GM19324 (cell line): ENCODE measurements around the gene N4BP2.
"Not testable (repeated sequence)": the region's sequence is repeated elsewhere in the genome, so short reads cannot be mapped to it uniquely, and the experiment has no call there.

ENCODE experiments used
- ATAC-seq: cut with Tn5 transposase; IDR thresholded peaks from one replicate; pipeline ENCODE4 v1.9.1; 2021; ENCODE audit warnings: mild to moderate bottlenecking, moderate library complexity; ENCODE audit not compliant: unreplicated experiment, low FRiP score

The N4BP2 gene

DNA sequence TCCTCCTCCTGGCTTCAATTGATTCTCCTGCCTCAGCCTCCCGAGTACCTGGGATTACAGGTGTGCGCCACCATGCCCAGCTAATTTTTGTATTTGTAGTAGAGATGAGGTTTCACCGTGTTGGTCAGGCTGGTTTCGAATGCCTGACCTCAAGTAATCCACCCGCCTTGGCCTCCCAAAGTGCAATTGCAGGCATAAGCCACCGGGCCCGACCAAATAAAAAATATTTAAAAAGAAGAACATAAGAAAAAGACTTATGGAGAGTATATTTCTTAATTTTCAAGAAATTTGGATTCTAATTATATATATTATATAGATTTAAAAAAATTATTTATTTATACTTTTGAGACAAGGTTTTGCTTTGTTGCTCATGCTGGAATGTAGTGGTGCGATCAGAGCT lies 29.8 kb downstream of the N4BP2 start:
- no peak for ATAC-seq

- no peak for ATAC-seq
Observed at GRCh38 chr4:40087799-40088366, 31.2 kb downstream of the N4BP2 start.

DNA sequence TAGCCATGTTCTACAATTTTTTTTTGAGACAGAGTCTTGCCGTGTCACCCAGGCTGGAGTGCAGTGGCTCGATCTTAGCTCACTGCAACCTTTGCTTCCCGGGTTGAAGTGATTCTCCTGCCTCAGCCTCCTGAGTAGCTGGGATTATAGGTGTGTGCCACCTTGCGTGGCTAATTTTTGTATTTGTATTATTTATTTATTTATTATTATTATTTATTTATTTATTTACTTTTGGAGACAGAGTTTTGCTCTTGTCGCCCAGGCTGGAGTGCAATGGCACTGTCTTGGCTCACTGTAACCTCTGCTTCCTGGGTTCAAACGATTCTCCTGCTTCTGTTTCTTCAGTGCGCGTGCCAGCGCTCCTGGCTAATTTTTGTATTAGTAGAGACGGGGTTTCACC lies 36.8 kb downstream of the N4BP2 start:
- not testable (repeated sequence) for ATAC-seq

DNA sequence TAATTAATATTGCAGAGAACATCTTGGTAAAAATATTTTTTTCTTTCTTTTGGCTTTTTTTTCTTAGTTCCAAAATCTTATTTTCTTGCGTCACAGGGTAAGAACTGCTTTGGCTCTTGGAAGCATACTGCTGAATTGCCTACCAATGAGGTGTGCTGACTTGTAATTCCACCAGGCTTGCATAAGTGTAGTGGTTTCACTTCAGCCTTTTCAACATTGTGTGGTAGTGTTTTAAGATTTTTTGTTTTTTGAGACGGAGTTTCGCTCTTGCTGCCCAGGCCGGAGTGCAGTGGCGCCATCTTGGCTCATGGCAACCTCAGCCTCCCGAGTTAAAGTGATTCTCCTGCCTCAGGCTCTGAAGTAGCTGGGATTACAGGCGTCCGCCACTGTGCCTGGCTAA lies 42.4 kb downstream of the N4BP2 start:
- ATAC-seq, result no peak

DNA sequence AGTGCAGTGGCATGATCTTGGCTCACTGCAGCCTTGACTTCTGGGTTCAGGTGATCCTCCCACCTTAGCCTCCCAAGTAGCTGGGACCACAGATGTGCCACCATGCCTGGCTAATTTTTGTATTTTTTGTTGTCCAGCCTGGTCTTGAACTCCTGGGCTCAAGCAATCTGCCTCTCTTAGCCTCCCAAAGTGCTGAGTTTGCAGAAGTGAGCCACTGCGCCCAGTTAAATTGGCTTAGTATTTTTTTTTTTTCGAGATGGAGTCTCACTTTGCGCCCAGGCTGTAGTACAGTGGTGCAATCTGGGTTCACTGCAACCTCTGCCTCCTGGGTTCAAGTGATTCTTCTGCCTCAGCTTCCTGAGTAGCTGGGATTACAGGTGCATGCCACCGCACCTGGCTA lies 50.5 kb downstream of the N4BP2 start:
- not testable (repeated sequence) for ATAC-seq

DNA sequence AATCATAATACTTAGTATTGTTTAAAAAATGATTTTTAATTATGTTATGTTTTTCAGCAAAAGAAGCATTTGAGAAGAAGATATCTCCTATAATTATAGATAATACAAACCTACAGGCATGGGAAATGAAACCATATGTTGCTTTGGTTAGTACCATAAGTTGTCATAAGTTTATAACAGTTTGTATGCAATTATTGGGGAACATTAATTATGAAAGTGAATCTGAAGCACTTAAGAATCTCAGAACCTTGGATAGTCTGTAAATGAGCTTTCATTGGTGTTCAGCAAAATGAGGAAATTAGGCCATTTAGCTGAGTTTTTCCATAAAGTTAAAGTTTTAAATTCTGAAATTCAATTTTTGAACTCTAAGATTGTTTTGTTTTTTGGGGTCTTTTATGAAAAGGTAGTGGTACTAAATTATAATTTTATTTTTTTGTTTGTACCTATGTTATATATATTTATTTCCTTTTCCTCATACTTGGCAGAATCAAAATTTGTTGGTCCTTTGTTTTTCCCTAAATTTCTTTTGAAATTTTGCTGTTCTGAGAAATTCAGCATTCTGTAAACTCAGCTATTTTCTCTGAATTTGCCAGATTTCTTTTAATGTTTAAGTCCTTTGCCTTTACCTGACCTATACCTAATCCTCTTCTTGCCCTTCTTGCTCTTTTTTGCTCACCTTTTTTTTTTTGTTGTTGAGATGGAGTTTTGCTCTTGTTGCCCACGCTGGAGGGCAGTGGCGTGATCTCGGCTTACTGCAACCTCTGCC lies 55.6 kb downstream of the N4BP2 start:
- no peak for ATAC-seq

- ATAC-seq, result no peak
Observed at GRCh38 chr4:40114206-40114605, 57.6 kb downstream of the N4BP2 start.

GRCh38 chr4:40118861-40119260 lies 62.2 kb downstream of the N4BP2 start:
- no peak for ATAC-seq

- ATAC-seq, result no peak
Observed at GRCh38 chr4:40119344-40119743, 62.7 kb downstream of the N4BP2 start.

- no peak for ATAC-seq
Observed at GRCh38 chr4:40121515-40121914, 64.9 kb downstream of the N4BP2 start.

GRCh38 chr4:40122941-40123340 lies 66.3 kb downstream of the N4BP2 start:
- ATAC-seq, result no peak

GRCh38 chr4:40124690-40125089 lies 68.0 kb downstream of the N4BP2 start:
- no peak for ATAC-seq

GRCh38 chr4:40130401-40131036 lies 73.9 kb downstream of the N4BP2 start:
- ATAC-seq, result no peak

DNA sequence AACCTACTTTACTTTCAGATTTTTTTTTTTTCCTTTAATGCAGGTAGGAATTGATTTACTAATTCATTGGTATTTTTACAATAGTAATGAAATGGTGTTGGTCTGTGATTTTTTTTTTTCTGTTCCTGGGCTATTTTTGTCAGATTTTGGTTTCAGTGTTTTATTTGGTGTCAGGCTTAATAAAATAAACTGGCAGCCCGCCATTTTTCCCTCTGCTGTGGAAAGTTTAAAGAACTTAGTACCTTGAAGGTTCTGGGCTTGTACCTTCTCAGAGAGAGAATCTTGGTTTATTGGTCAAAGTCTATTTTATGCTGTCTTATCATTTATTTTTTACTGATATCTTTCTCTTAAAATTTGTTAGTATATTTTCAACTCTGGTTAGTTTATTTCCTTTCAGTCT lies 76.2 kb downstream of the N4BP2 start:
- no peak for ATAC-seq

DNA sequence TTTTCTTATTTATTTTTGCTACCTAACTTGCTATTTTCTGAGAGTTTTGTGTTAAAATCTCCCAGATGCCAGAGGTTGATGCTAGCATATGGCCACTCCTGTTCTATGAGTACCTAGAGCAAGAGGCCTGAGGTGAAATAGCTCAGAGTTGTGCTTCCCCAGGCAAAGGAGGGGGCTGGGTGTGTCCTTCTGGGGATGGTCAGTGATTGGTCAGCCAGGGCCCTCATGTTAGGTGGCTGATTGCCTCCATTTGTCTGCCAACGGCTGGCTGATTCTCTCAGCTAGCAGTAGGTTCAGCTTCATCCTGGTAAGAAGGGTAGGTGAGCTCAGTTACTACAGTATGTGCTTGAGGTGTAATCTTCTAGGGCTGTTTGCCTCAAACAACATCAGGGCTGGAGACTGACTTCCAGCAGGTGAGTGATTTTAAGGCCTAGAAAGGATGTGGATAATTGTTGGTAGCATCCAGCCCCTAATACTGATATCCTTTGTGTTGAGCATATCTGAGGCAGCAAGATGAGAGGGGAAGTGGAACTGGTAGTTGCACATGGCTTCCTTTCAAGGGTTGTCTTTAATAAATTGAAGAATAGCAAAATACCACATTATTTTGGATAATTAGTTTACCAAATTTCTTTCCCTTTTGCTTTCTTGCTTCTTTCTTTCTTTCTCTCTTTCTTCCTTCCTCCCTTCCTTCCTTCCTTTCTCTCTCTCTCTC lies 77.7 kb downstream of the N4BP2 start:
- ATAC-seq, result no peak

GRCh38 chr4:40136202-40136601 lies 79.6 kb downstream of the N4BP2 start:
- ATAC-seq, result not testable (repeated sequence)

DNA sequence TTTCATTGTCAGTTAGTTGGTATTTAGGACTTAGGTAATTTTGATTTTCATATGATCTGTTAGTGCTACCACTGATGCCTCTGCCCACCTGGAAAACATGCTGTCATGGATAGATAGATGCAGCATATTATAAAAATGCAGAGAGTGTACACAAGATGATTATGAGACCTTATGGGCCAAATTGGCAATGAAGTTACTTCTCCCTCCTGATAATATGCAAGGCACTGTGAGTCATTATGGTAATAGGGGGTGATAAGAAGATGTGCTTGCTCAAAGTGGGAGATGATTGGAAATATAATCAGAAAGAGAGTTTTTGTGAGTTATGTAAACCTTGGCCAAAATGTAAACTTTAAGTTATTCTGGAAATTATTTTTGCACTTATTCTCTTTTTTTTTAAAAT lies 83.5 kb downstream of the N4BP2 start:
- no peak for ATAC-seq

DNA sequence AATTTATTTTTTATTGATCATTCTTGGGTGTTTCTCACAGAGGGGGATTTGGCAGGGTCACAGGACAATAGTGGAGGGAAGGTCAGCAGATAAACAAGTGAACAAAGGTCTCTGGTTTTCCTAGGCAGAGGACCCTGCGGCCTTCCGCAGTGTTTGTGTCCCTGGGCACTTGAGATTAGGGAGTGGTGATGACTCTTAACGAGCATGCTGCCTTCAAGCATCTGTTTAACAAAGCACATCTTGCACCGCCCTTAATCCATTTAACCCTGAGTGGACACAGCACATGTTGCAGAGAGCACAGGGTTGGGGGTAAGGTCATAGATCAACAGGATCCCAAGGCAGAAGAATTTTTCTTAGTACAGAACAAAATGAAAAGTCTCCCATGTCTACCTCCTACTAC lies 83.9 kb downstream of the N4BP2 start:
- not testable (repeated sequence) for ATAC-seq

- ATAC-seq, result no peak
Observed at GRCh38 chr4:40143926-40144508, 87.4 kb downstream of the N4BP2 start.

DNA sequence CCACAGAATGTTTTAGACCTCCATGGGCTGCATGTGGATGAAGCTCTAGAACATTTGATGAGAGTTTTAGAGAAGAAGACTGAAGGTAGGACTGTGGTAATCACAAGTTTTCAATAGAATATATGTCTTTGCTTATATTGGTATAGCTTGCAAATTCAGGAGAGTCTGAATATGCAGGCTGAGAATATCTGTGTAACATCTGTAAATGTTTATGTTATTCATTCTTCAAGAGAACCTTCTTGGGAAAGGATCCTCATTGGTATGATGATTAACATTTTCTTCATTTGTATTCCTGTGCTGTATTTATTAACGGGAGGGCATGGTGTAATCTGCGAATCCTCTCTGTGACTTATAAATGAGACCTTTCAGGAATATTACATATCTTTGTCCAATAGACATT lies 88.1 kb downstream of the N4BP2 start:
- ATAC-seq, result no peak

- not testable (repeated sequence) for ATAC-seq
Observed at GRCh38 chr4:40147490-40147889, 90.8 kb downstream of the N4BP2 start.
